Measurements from ENCODE around the gene ECSIT.

- TF ChIP-seq POLR2AphosphoS5 (IDR thresholded peaks at IDR 0.05) (no peak), CTCF (IDR thresholded peaks at IDR 0.05; ENCODE audit: poor library complexity, severe bottlenecking) (no peak), REST (IDR thresholded peaks at IDR 0.05; ENCODE audit: borderline replicate concordance) (no peak), EZH2 (IDR thresholded peaks at IDR 0.05; ENCODE audit: borderline replicate concordance, insufficient read depth, low read length, poor library complexity, severe bottlenecking) (no peak), EP300 (conservative IDR thresholded peaks at IDR 0.05; ENCODE audit: poor library complexity, severe bottlenecking) (no peak), RAD21 (conservative IDR thresholded peaks at IDR 0.05) (no peak)
Observed at GRCh38 chr19:11539495-11540365, 10.8 kb upstream of the ECSIT start.

Measured in neural cell (in vitro differentiated cells).